H9 (cell line): ENCODE results near the gene CYB5R3. TPM values are rescaled to one million over a fixed set of nuclear protein-coding genes. Genes with fewer than 3 reads are reported as not detected.
A peak's percentile ranks its signal among the peaks of the same experiment; 100 is the strongest.

ENCODE experiments used
- DNase-seq: peaks from one replicate; pipeline ENCODE4 v3.0.0-alpha.2; 2017
- H2AFZ ChIP-seq: one replicate; pipeline ENCODE4 v1.6.1; 2013; ENCODE audit warnings: mild to moderate bottlenecking, low read length, control low read depth, moderate library complexity
- H2AK5ac ChIP-seq: 2 replicates; pipeline ENCODE4 v1.6.1; 2013; ENCODE audit warnings: low read length, control low read depth, mixed read lengths; ENCODE audit not compliant: insufficient read length
- H2BK120ac ChIP-seq: one replicate; pipeline ENCODE4 v1.6.1; 2013; ENCODE audit warnings: low read depth, mild to moderate bottlenecking, low read length, control low read depth, inconsistent platforms; ENCODE audit not compliant: poor library complexity, severe bottlenecking
- H2BK12ac ChIP-seq: 2 replicates; pipeline ENCODE4 v1.6.1; 2013; ENCODE audit warnings: low read length, control low read depth, mixed read lengths, low read depth; ENCODE audit not compliant: insufficient read length
- H2BK15ac ChIP-seq: 2 replicates; pipeline ENCODE4 v1.6.1; 2013; ENCODE audit warnings: low read depth, low read length, control low read depth
- H2BK20ac ChIP-seq: one replicate; pipeline ENCODE4 v1.6.1; 2013; ENCODE audit warnings: low read depth, mild to moderate bottlenecking, low read length, control low read depth, inconsistent platforms; ENCODE audit not compliant: poor library complexity, severe bottlenecking
- H2BK5ac ChIP-seq: 2 replicates; pipeline ENCODE4 v1.6.1; 2013; ENCODE audit warnings: low read length, control low read depth, mixed read lengths; ENCODE audit not compliant: insufficient read length
- H3K14ac ChIP-seq: 2 replicates; pipeline ENCODE4 v1.6.1; 2013; ENCODE audit warnings: low read length, control low read depth; ENCODE audit not compliant: insufficient read depth
- H3K18ac ChIP-seq: 2 replicates; pipeline ENCODE4 v1.6.1; 2013; ENCODE audit warnings: low read depth, mild to moderate bottlenecking, mixed read lengths, low read length, control low read depth; ENCODE audit not compliant: insufficient read length
- H3K23ac ChIP-seq: 2 replicates; pipeline ENCODE4 v1.6.1; 2013; ENCODE audit warnings: low read length, control low read depth, mixed read lengths, low read depth; ENCODE audit not compliant: insufficient read length
- H3K23me2 ChIP-seq: 2 replicates; pipeline ENCODE4 v1.6.1; 2013; ENCODE audit warnings: low read depth, mild to moderate bottlenecking, mixed read lengths, low read length, control low read depth; ENCODE audit not compliant: insufficient read length, poor library complexity, severe bottlenecking
- H3K27ac ChIP-seq: 2 replicates; pipeline ENCODE4 v1.5.1; 2013; ENCODE audit warnings: low read length, control low read depth, mixed read lengths, low read depth; ENCODE audit not compliant: insufficient read length
- H3K27me3 ChIP-seq: 2 replicates; pipeline ENCODE4 v1.6.1; 2013; ENCODE audit warnings: low read length, control low read depth, inconsistent platforms; ENCODE audit not compliant: insufficient read depth
- H3K4ac ChIP-seq: 2 replicates; pipeline ENCODE4 v1.6.1; 2013; ENCODE audit warnings: low read depth, mild to moderate bottlenecking, control low read depth, inconsistent platforms, low read length, moderate library complexity
- H3K4me1 ChIP-seq: 2 replicates; pipeline ENCODE4 v1.6.1; 2013; ENCODE audit warnings: low read length, control low read depth, inconsistent platforms; ENCODE audit not compliant: insufficient read depth
- H3K4me2 ChIP-seq: 2 replicates; pipeline ENCODE4 v1.6.1; 2013; ENCODE audit warnings: low read length, control low read depth, mixed read lengths; ENCODE audit not compliant: insufficient read length, insufficient read depth
- H3K56ac ChIP-seq: 2 replicates; pipeline ENCODE4 v1.6.1; 2013; ENCODE audit warnings: low read depth, mild to moderate bottlenecking, mixed read lengths, low read length, control low read depth; ENCODE audit not compliant: insufficient read length
- H3K79me1 ChIP-seq: 2 replicates; pipeline ENCODE4 v1.6.1; 2013; ENCODE audit warnings: low read depth, mild to moderate bottlenecking, moderate library complexity, low read length, control low read depth, inconsistent platforms; ENCODE audit not compliant: insufficient read depth, poor library complexity, severe bottlenecking
- H3K79me2 ChIP-seq: 2 replicates; pipeline ENCODE4 v1.6.1; 2013; ENCODE audit warnings: low read length, control low read depth, inconsistent platforms; ENCODE audit not compliant: insufficient read depth
- H3K9ac ChIP-seq: 2 replicates; pipeline ENCODE4 v1.6.1; 2013; ENCODE audit warnings: low read length, control low read depth, mixed read lengths; ENCODE audit not compliant: insufficient read length; ENCODE audit errors: extremely low read depth
- H3K9me3 ChIP-seq: one replicate; pipeline ENCODE4 v1.6.1; 2013; ENCODE audit warnings: low read depth, low read length, inconsistent platforms; ENCODE audit not compliant: control insufficient read depth
- H3T11ph ChIP-seq: one replicate; pipeline ENCODE4 v1.6.1; 2013; ENCODE audit warnings: mild to moderate bottlenecking, low read length, control low read depth, inconsistent platforms
- H4K20me1 ChIP-seq: one replicate; pipeline ENCODE4 v1.6.1; 2013; ENCODE audit not compliant: control insufficient read depth, insufficient read length, insufficient read depth
- H4K5ac ChIP-seq: 2 replicates; pipeline ENCODE4 v1.6.1; 2013; ENCODE audit warnings: low read depth, mild to moderate bottlenecking, mixed read lengths, low read length, control low read depth; ENCODE audit not compliant: insufficient read length
- H4K8ac ChIP-seq: replicated peaks from 2 replicates; pipeline ENCODE4 v1.6.1; 2013; ENCODE audit warnings: low read length, control low read depth, mixed read lengths, low read depth; ENCODE audit not compliant: insufficient read length
- H4K91ac ChIP-seq: 2 replicates; pipeline ENCODE4 v1.6.1; 2013; ENCODE audit warnings: low read depth, mild to moderate bottlenecking, moderate library complexity, mixed read lengths, low read length, control low read depth; ENCODE audit not compliant: insufficient read length
- H3K27ac Mint-ChIP-seq, 3 experiments: 2 replicates in 2 of 3; 3 replicates in 1 of 3; pipeline ENCODE4 v1.8.0; 2020 to 2021; ENCODE audit warnings: mixed read lengths in 3 of 3, mild to moderate bottlenecking in 1 of 3, moderate library complexity in 1 of 3
- H3K27me3 Mint-ChIP-seq: 2 replicates; pipeline ENCODE4 v1.8.0; 2021; ENCODE audit warnings: low read depth, mild to moderate bottlenecking, moderate library complexity, mixed read lengths
- H3K36me3 Mint-ChIP-seq, 3 experiments: 2 replicates in 2 of 3; 3 replicates in 1 of 3; pipeline ENCODE4 v1.8.0; 2020 to 2021; ENCODE audit warnings: low read depth in 3 of 3, mixed read lengths in 3 of 3; ENCODE audit not compliant: insufficient read depth in 1 of 3
- H3K4me1 Mint-ChIP-seq, 2 experiments: 2 replicates each; pipeline ENCODE4 v1.8.0; 2020; ENCODE audit warnings: mixed read lengths in 2 of 2
- H3K4me3 Mint-ChIP-seq, 2 experiments: 2 replicates in 1 of 2; 3 replicates in 1 of 2; pipeline ENCODE4 v1.8.0; 2020 to 2021; ENCODE audit warnings: mild to moderate bottlenecking in 2 of 2, mixed read lengths in 2 of 2, moderate library complexity in 1 of 2
- H3K9me3 Mint-ChIP-seq, 2 experiments: 2 replicates in 1 of 2; 3 replicates in 1 of 2; pipeline ENCODE4 v1.8.0; 2020; ENCODE audit warnings: mild to moderate bottlenecking in 2 of 2, mixed read lengths in 2 of 2, moderate library complexity in 1 of 2
- WGBS: extraction: QIAGEN DNeasy Blood & Tissue Kit; methylation state at CpG from one replicate; pipeline ENCODE4 v1.1.7; 2013; ENCODE audit warnings: missing lambda C conversion rate, low lambda C conversion rate, mixed read lengths; ENCODE audit not compliant: insufficient read length; ENCODE audit errors: extremely low coverage; 5-methylcytosine and 5-hydroxymethylcytosine counted together
- total RNA-seq: library from RNA; stranded (reverse); gene quantifications from 2 replicates; pipeline ENCODE4 v1.2.1, GENCODE V29; 2021
- TF ChIP-seq, protein P1 (sequence below): fragments of 200-600 bp; sonication (generic); conservative IDR thresholded peaks from 3 replicates; pipeline ENCODE4 v1.8.0; 2021; ENCODE audit warnings: antibody characterized with exemption, mild to moderate bottlenecking

Gene CYB5R3
- total RNA-seq, 1 experiment from 2014 or later, result 97.4 TPM

GRCh38 chr22:42646569-42647525, 2.3 kb downstream of the CYB5R3 start:
- Histone ChIP-seq H2BK120ac (no peak overlapping the region), H3K18ac (no peak overlapping the region), H3K4me2 (no peak overlapping the region), H4K5ac (no peak overlapping the region), H3K23me2 (peaks cover 13% of the 10 kb centered on the region), H2AK5ac (no peak overlapping the region), H3K27me3 (no peaks in the 10 kb centered on the region), H3K9ac (no peak overlapping the region), H3K9me3 (no peaks in the 10 kb centered on the region), H3K4me1 (peaks cover 7% of the 10 kb centered on the region; the same call in 1 of the 2 replicates), H3K4ac (no peak overlapping the region), H3K27ac (no peak overlapping the region), H4K20me1 (no peaks in the 10 kb centered on the region), H2BK15ac (no peak overlapping the region), H3K56ac (no peak overlapping the region), H2BK20ac (no peak overlapping the region), H2BK12ac (no peak overlapping the region), H2BK5ac (no peak overlapping the region), H3T11ph (no peak overlapping the region), H3K14ac (no peak overlapping the region), H4K8ac (no peak overlapping the region), H3K79me2 (no peaks in the 10 kb centered on the region; the same call in 1 of the 2 replicates), H2AFZ (no peak overlapping the region), H4K91ac (no peak overlapping the region), H3K23ac (no peak overlapping the region), H3K79me1 (peaks cover 7% of the 10 kb centered on the region)
- Mint-ChIP-seq H3K27ac (peak overlapping the region in 1 of 3 experiments; percentile 52; a peak in 1 of 7 replicates), H3K4me3 (peak overlapping the region; percentile 8 to 10; a peak in 2 of 5 replicates), H3K4me1 (peaks cover 33 to 54% of the 10 kb centered on the region in 2 experiments), H3K36me3 (no peaks in the 10 kb centered on the region), H3K27me3 (no peaks in the 10 kb centered on the region; the same call in 1 of the 2 replicates), H3K9me3 (no peaks in the 10 kb centered on the region; a peak in 1 of 5 replicates)
- no peak for DNase-seq
- TF ChIP-seq, protein P1, sequence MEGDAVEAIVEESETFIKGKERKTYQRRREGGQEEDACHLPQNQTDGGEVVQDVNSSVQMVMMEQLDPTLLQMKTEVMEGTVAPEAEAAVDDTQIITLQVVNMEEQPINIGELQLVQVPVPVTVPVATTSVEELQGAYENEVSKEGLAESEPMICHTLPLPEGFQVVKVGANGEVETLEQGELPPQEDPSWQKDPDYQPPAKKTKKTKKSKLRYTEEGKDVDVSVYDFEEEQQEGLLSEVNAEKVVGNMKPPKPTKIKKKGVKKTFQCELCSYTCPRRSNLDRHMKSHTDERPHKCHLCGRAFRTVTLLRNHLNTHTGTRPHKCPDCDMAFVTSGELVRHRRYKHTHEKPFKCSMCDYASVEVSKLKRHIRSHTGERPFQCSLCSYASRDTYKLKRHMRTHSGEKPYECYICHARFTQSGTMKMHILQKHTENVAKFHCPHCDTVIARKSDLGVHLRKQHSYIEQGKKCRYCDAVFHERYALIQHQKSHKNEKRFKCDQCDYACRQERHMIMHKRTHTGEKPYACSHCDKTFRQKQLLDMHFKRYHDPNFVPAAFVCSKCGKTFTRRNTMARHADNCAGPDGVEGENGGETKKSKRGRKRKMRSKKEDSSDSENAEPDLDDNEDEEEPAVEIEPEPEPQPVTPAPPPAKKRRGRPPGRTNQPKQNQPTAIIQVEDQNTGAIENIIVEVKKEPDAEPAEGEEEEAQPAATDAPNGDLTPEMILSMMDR, result no peak
- no CpG with 5 or more reads among the region's 16 CpGs for WGBS
